GM12872 (cell line): ENCODE measurements around the gene EPHA8.

ENCODE experiments used
- TF ChIP-seq, protein P1 (sequence below): IDR thresholded peaks from 3 replicates; pipeline ENCODE4 v1.5.1; 2011; ENCODE audit warnings: low read depth, mild to moderate bottlenecking, low read length, moderate library complexity; ENCODE audit not compliant: insufficient read depth

EPHA8 gene

DNA sequence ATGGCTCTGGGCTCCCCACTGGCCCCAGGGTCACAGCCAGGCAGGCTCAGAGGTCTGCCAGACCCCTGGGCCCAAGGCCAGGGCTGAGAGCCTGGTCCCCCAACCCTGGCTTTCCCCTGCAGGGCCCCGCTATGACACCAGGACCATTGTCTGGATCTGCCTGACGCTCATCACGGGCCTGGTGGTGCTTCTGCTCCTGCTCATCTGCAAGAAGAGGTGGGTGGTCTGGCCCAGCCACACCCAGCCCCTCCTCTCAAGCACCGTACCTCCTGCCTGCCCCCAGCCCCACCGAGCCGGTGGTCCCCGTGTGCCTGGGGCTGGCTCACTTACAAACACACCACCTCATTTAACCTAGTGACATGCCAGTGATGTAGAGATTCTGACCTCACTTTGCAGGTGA lies 31.8 kb downstream of the EPHA8 start:
- TF ChIP-seq, protein P1, sequence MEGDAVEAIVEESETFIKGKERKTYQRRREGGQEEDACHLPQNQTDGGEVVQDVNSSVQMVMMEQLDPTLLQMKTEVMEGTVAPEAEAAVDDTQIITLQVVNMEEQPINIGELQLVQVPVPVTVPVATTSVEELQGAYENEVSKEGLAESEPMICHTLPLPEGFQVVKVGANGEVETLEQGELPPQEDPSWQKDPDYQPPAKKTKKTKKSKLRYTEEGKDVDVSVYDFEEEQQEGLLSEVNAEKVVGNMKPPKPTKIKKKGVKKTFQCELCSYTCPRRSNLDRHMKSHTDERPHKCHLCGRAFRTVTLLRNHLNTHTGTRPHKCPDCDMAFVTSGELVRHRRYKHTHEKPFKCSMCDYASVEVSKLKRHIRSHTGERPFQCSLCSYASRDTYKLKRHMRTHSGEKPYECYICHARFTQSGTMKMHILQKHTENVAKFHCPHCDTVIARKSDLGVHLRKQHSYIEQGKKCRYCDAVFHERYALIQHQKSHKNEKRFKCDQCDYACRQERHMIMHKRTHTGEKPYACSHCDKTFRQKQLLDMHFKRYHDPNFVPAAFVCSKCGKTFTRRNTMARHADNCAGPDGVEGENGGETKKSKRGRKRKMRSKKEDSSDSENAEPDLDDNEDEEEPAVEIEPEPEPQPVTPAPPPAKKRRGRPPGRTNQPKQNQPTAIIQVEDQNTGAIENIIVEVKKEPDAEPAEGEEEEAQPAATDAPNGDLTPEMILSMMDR: no peak

DNA sequence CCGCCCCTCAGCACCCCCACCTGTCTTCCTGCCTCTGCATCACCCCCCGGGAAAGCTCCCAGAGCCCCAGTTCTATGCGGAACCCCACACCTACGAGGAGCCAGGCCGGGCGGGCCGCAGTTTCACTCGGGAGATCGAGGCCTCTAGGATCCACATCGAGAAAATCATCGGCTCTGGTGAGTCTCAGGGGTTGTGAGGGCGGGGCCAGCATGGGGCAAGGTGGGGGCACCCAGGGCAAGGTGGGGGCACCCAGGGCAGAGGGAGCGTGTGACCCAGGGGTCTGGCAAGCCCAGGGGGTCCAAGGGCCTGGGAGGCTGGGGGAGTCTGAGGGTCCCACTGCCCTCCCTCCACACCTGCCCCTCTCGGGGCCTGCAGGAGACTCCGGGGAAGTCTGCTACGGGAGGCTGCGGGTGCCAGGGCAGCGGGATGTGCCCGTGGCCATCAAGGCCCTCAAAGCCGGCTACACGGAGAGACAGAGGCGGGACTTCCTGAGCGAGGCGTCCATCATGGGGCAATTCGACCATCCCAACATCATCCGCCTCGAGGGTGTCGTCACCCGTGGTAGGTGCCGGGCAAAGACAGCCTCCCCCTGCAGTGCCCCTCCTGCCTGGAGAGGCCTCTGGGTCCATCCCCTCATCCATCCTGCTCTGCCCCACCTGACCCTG lies 34.1 kb downstream of the EPHA8 start:
- TF ChIP-seq, protein P1: no peak

DNA sequence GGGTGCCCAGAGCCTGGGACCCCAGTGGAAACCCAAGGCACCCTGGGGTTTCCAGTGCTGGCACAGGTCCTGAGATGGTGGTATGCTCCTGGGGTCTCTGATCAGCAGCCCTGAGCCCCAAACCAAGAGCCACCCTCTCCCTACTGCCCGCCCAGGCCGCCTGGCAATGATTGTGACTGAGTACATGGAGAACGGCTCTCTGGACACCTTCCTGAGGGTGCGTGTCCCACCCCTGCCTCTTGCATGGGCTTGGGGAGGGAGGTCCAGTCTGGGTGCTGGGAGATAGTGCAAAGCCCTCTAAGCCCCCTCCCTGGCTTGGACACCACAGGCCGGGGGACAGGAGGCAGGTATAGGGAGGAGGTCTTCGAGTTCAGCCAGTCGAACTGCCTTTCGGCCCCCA lies 34.7 kb downstream of the EPHA8 start:
- TF ChIP-seq, protein P1: no peak

DNA sequence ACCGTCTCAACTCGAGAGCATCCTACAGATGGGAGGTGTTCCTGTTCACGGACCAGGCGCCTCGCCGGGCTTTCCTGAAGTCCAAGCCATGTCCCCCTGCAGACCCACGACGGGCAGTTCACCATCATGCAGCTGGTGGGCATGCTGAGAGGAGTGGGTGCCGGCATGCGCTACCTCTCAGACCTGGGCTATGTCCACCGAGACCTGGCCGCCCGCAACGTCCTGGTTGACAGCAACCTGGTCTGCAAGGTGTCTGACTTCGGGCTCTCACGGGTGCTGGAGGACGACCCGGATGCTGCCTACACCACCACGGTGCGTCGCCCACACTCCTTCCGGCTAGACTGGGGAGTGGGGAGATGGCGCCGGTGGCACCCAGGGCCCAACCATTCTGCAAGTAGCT lies 35.4 kb downstream of the EPHA8 start:
- TF ChIP-seq, protein P1: no peak

DNA sequence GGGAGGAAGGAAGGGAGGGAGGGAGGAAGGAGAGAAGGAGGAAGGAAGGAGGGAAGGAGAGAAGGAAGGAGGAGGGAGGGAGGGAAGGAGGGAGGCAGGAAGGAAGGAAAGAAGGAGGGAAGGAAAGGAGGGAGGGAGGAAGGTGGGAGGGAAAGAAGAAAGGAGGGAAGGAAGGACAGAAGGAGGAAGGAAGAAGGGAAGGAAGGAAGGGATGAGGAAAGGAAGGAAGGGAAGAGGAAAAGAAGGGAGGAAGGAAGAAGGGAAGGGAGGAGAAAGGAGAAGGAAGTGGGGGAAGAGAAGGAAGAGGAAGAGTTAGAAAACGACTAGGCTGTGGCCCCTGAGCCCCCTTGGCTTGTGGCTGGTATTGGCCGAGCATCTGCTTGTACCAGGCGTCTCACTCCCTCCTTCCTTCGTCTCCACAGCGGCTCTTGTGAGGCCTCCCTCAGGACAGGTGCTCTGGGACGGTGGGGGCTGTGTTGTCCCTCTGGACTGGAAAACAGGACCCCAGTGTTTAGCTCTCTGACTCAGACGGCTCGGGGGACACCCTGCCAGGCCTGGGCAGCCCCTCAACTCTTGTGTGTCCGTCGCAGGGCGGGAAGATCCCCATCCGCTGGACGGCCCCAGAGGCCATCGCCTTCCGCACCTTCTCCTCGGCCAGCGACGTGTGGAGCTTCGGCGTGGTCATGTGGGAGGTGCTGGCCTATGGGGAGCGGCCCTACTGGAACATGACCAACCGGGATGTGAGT lies 37.0 kb downstream of the EPHA8 start:
- TF ChIP-seq, protein P1: no peak

DNA sequence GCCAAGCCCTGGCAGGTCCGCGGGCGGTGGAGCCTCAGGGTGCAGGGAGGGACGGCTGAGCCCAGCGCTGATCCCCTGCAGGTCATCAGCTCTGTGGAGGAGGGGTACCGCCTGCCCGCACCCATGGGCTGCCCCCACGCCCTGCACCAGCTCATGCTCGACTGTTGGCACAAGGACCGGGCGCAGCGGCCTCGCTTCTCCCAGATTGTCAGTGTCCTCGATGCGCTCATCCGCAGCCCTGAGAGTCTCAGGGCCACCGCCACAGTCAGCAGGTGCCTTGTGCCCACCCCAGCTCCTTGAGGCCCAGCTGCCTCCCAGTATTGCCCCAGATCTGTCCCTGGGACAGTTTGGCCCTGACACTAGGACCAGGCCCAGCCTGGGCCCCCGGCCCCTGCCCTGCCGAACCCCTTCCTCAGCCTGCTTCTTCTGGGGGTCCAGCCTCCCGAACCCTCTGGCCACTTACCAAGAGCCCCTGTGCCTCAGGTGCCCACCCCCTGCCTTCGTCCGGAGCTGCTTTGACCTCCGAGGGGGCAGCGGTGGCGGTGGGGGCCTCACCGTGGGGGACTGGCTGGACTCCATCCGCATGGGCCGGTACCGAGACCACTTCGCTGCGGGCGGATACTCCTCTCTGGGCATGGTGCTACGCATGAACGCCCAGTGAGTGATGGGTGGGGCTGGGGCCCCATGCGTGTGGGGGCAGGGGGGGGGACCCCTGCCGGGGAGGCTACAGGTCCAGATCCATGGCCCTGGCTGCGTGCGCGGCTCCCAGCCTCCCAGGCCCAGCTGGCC lies 37.7 kb downstream of the EPHA8 start:
- TF ChIP-seq, protein P1: no peak

DNA sequence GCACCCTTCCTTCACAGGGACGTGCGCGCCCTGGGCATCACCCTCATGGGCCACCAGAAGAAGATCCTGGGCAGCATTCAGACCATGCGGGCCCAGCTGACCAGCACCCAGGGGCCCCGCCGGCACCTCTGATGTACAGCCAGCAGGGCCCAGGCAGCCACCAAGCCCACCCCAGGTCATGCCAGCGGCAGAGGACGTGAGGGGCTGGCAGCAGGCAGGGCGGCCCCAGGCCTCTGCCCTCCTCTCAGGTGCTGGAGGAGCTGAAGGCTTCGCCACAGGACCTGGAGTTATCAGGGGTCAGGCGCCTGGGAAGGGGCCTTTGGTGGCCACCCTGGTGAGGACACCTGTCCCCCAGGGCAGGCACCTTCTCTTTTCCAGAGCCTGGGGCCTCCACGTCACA lies 38.3 kb downstream of the EPHA8 start:
- TF ChIP-seq, protein P1: no peak
